ENCODE results near the gene OR56A1. TPM values are rescaled to one million over a fixed set of nuclear protein-coding genes. Genes with fewer than 3 reads are reported as not detected.
A peak's percentile ranks its signal among the peaks of the same experiment; 100 is the strongest.

Gene OR56A1
- total RNA-seq, 1 donor from 2014 or later: not detected

DNA sequence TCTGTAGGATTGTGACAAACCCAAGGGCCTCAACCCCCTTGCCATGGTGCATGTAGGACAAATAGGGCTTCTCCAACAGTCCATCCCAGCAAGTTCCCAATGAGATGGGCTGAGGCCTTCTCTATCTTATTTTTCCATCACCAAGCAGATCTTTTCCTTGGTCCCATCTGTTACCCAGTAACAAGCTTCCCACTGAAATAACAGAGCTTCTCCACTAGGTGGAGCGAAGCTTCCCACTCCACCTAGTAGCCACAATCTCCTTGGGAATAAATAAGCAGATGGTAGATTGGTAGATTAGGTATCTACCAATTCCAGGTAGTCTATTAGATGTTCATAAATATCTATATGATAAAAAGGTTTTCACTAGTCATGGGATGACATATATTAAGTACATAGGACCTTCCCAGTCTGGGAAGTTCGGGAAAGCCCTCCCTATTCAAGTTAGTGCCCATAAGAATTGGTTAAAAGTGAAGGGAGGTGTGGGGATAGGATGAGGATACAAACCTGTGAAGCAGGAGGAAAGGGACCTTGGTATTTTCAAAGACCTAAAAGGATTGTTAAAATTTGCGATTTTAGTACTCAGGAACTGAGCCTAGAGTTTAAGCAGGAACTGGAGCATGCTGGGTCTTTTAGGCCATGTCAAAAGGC is 37.8 kb downstream of the OR56A1 start:
- Mint-ChIP-seq H3K4me3 (ENCODE audit: unreplicated experiment) (no peak overlapping the region), H3K9me3 (ENCODE audit: low read depth) (no peaks in the 10 kb centered on the region), H3K27ac (ENCODE audit: unreplicated experiment) (no peak overlapping the region), H3K27me3 (ENCODE audit: low read depth) (peaks cover 2% of the 10 kb centered on the region), H3K36me3 (ENCODE audit: low read depth) (no peaks in the 10 kb centered on the region), H3K4me1 (ENCODE audit: low read depth) (no peaks in the 10 kb centered on the region)
- DNase-seq (ENCODE audit: low spot score): no peak
- TF ChIP-seq, protein P1, sequence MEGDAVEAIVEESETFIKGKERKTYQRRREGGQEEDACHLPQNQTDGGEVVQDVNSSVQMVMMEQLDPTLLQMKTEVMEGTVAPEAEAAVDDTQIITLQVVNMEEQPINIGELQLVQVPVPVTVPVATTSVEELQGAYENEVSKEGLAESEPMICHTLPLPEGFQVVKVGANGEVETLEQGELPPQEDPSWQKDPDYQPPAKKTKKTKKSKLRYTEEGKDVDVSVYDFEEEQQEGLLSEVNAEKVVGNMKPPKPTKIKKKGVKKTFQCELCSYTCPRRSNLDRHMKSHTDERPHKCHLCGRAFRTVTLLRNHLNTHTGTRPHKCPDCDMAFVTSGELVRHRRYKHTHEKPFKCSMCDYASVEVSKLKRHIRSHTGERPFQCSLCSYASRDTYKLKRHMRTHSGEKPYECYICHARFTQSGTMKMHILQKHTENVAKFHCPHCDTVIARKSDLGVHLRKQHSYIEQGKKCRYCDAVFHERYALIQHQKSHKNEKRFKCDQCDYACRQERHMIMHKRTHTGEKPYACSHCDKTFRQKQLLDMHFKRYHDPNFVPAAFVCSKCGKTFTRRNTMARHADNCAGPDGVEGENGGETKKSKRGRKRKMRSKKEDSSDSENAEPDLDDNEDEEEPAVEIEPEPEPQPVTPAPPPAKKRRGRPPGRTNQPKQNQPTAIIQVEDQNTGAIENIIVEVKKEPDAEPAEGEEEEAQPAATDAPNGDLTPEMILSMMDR (IDR thresholded peaks at IDR 0.05): peak; percentile 73

DNA sequence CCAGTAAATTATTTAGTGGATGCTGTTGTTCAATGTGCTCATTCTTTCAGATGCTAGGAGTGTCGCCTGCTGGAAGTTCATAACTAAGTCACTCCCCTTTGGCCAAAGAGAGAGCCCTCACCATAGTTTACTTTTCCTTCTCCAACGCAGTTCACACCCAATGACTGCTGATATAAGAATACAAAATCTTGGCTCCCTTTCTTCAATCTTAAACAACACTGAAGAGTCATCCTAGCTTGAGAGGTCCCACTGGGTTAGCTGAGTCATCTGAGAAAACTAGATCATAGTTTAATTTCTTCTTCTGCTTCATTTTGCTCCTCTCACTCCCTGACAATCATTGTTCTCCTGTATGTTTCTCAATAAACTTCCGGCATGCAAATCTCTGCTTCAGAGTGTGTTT is 38.4 kb downstream of the OR56A1 start:
- TF ChIP-seq, protein P1 (IDR thresholded peaks at IDR 0.05): no peak
- no peaks in the 10 kb centered on the region for H3K36me3 Mint-ChIP-seq (ENCODE audit: low read depth)
- H3K4me1 Mint-ChIP-seq (ENCODE audit: low read depth): no peaks in the 10 kb centered on the region
- H3K27me3 Mint-ChIP-seq (ENCODE audit: low read depth): peaks cover 5% of the 10 kb centered on the region
- H3K4me3 Mint-ChIP-seq (ENCODE audit: unreplicated experiment): no peak overlapping the region
- no peaks in the 10 kb centered on the region for H3K9me3 Mint-ChIP-seq (ENCODE audit: low read depth)
- no peak for DNase-seq (ENCODE audit: low spot score)
- no peak overlapping the region for H3K27ac Mint-ChIP-seq (ENCODE audit: unreplicated experiment)

DNA sequence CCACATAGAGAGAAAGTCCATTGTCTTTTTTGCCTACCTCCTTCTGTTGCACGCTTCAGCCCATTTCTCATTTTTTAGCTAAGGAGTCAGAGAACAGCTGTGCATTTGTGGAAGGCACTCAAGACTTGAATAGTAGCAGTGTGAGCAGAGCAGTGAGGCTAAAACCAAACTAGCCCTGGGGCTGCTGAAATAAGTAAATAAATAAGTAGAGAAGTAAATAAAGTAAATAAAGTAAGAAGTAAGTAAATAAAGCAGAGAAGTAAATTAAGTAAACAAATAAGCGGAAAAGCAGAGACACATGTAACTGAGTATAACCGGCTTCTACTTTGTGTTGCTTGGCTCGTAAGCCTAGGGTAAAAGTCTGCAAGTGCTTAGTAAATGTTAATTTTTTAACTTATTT is 41.4 kb downstream of the OR56A1 start:
- DNase-seq (ENCODE audit: low spot score): no peak
- TF ChIP-seq, protein P1 (IDR thresholded peaks at IDR 0.05): no peak
- Mint-ChIP-seq H3K27ac (ENCODE audit: unreplicated experiment) (no peak overlapping the region), H3K27me3 (ENCODE audit: low read depth) (peaks cover 5% of the 10 kb centered on the region), H3K9me3 (ENCODE audit: low read depth) (no peaks in the 10 kb centered on the region), H3K36me3 (ENCODE audit: low read depth) (no peaks in the 10 kb centered on the region), H3K4me1 (ENCODE audit: low read depth) (no peaks in the 10 kb centered on the region), H3K4me3 (ENCODE audit: unreplicated experiment) (no peak overlapping the region)

DNA sequence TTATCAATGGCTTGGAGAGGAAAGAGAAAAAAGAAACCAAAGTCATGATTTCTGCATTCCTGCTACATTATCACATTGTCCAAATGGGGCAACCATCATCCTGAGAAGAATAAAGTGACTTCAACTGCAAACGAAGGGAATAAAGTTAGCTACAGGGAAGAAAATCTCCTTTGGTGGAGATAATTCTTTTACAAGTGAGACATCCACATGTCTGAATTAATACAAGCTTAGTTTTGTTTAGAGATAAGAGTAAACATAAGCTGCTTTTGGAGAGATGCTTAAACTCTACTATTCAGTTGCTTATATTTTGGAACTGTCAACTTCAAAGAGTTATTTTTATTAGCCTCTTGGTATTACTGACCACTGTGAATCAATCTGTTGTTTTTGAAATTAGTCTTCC is 43.7 kb downstream of the OR56A1 start, which contains the start of gene OR52L1:
Gene OR52L1, minus strand, starts transcription at position 101 of the 400 bp plus-strand sequence. Its CDS starts 55 bp downstream, at position 46.
- Mint-ChIP-seq H3K4me1 (ENCODE audit: low read depth) (no peaks in the 10 kb centered on the region), H3K27ac (ENCODE audit: unreplicated experiment) (no peak within 1 kb of the TSS), H3K9me3 (ENCODE audit: low read depth) (no peaks in the 10 kb centered on the region), H3K36me3 (ENCODE audit: low read depth) (no peaks in the 10 kb centered on the region), H3K4me3 (ENCODE audit: unreplicated experiment) (no peak within 1 kb of the TSS), H3K27me3 (ENCODE audit: low read depth) (peaks cover 5% of the 10 kb centered on the region)
- TF ChIP-seq, protein P1 (IDR thresholded peaks at IDR 0.05): no peak
- DNase-seq (ENCODE audit: low spot score): no peak

DNA sequence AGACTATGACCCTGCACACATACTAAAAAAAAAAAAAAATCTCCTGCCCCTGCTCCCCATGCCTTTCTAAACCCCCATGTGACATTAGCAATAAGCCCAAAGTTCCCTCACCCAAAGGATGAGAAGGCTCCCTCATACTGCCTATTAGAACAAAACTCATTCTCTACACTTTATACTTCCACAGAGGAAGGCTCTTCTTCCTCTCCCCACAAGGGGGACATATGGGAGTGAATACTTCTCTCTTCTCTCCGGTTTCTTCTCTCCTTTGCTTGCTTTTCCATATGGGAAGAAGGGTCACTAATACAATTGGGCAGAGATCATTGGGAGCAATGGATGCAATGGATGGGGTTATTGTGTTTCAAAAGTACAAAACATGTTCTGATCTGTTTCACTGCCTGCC is 47.1 kb downstream of the OR56A1 start:
- Mint-ChIP-seq H3K27me3 (ENCODE audit: low read depth) (peaks cover 3% of the 10 kb centered on the region), H3K4me3 (ENCODE audit: unreplicated experiment) (no peak overlapping the region), H3K9me3 (ENCODE audit: low read depth) (peaks cover 23% of the 10 kb centered on the region), H3K27ac (ENCODE audit: unreplicated experiment) (no peak overlapping the region), H3K36me3 (ENCODE audit: low read depth) (no peaks in the 10 kb centered on the region), H3K4me1 (ENCODE audit: low read depth) (no peaks in the 10 kb centered on the region)
- TF ChIP-seq, protein P1 (IDR thresholded peaks at IDR 0.05): no peak
- no peak for DNase-seq (ENCODE audit: low spot score)
